ENCODE results near the gene TEX52. TPM values are rescaled to one million over a fixed set of nuclear protein-coding genes. Genes with fewer than 3 reads are reported as not detected.

TEX52 gene
- total and polyA plus RNA-seq, 10 of the 15 experiments (the other 5 are each of a cell fraction or from before 2014, with no cell fraction given), result 0.23 TPM; not detected in 9

- TF ChIP-seq BCL3 (IDR thresholded peaks at IDR 0.05; ENCODE audit: borderline replicate concordance, insufficient read depth, low read depth, low read length, poor library complexity, severe bottlenecking), result no peak
- no peak for TF ChIP-seq ZNF687 (IDR thresholded peaks at IDR 0.05)
- no peak for TF ChIP-seq SKIL (IDR thresholded peaks at IDR 0.05; ENCODE audit: low read depth, poor library complexity, severe bottlenecking)
- TF ChIP-seq ZNF207 (IDR thresholded peaks at IDR 0.05; ENCODE audit: borderline replicate concordance), result no peak
Measured at GRCh38 chr12:2844786-2845185, 12.1 kb downstream of the TEX52 start (continued).
